Measurements from ENCODE around the gene HLF. TPM values are rescaled to one million over a fixed set of nuclear protein-coding genes. Genes with fewer than 3 reads are reported as not detected.

HLF gene
- total and polyA plus RNA-seq, 10 of the 15 experiments (the other 5 are each of a cell fraction or from before 2014, with no cell fraction given): 0.01 to 0.33 (median 0.20) TPM; not detected in 3

DNA sequence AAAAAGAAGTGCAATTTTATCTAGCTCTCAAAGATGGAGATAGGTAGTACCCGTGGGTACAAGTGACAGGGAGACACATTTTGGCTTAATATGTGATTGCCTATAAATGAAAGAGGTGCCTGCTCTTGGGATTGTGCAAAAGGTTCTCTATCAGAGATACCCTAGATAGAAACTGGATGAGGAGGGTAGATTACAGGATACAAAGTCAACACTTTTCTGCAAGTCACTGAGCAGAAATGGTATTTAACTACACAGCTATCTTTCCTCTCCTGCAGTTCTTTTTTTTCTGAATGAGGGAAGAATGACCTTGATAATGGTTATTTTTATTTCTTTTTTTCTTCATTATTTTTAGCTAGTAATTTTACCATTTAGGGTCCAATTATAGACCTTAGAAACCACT lies 89.2 kb downstream of the HLF start:
- ChIA-PET RAD21 (ENCODE audit: unreplicated experiment) (interaction anchor here (0.7 to 4.4 kb wide), 4 partner anchors 73 to 361 kb away, joined by 3 to 57 read pairs (median 5); partner anchors contain the start of gene SMIM36), CTCF (interaction anchor here (0.8 to 8.5 kb wide), 9 partner anchors 12 to 362 kb away, joined by 3 to 111 read pairs (median 3); partner anchors contain the start of gene SMIM36), POLR2A (no interaction called here), SMC1A (ENCODE audit: uncharacterized antibody, unreplicated experiment) (interaction anchor here (0.6 to 10.5 kb wide), 9 partner anchors 8 to 362 kb away, joined by 3 to 109 read pairs (median 4); partner anchors contain the start of gene SMIM36)
- Histone ChIP-seq H3K4me1 (ENCODE audit: control insufficient read depth, insufficient read depth, low read length) (no peaks in the 10 kb centered on the region), H3K4me3 (no peak overlapping the region), H3K4me2 (ENCODE audit: control insufficient read depth, insufficient read depth) (no peak overlapping the region), H3K9me3 (replicated peaks; ENCODE audit: control insufficient read depth, insufficient read depth, low read length) (no peaks in the 10 kb centered on the region), H3K36me3 (ENCODE audit: control insufficient read depth in 2 of 2, insufficient read depth in 2 of 2, low read length in 1 of 2) (no peaks in the 10 kb centered on the region), H3K9ac (ENCODE audit: control insufficient read depth, insufficient read depth, low read length) (no peak overlapping the region), H3K27me3 (replicated peaks in 1 of 2; ENCODE audit: control insufficient read depth in 2 of 2, insufficient read depth in 2 of 2, low read length in 1 of 2) (no peaks in the 10 kb centered on the region; a peak in 1 of 4 replicates), H2AFZ (ENCODE audit: control insufficient read depth, low read depth, low read length) (no peak overlapping the region), H3K79me2 (ENCODE audit: control insufficient read depth, insufficient read depth, low read length) (no peaks in the 10 kb centered on the region), H3K27ac (ENCODE audit: control insufficient read depth, insufficient read depth) (no peak overlapping the region), H4K20me1 (ENCODE audit: control insufficient read depth, insufficient read depth) (no peaks in the 10 kb centered on the region)
- no peak for ATAC-seq
- TF ChIP-seq JUND (IDR thresholded peaks at IDR 0.05; ENCODE audit: low read depth, low read length) (no peak), RBBP5 (conservative IDR thresholded peaks at IDR 0.05) (no peak), RAD51 (IDR thresholded peaks at IDR 0.05) (no peak), PAX5 (IDR thresholded peaks at IDR 0.05; ENCODE audit: borderline replicate concordance, low read depth, low read length) (no peak), TAF1 (IDR thresholded peaks at IDR 0.05; ENCODE audit: borderline replicate concordance, low read depth, low read length) (no peak), HCFC1 (IDR thresholded peaks at IDR 0.05; ENCODE audit: low read length) (no peak), STAT1 (conservative IDR thresholded peaks at IDR 0.05) (no peak), SUPT20H (IDR thresholded peaks at IDR 0.05; ENCODE audit: borderline replicate concordance, control insufficient read depth, low read depth, low read length) (no peak)
- TF ChIP-seq, protein P1, sequence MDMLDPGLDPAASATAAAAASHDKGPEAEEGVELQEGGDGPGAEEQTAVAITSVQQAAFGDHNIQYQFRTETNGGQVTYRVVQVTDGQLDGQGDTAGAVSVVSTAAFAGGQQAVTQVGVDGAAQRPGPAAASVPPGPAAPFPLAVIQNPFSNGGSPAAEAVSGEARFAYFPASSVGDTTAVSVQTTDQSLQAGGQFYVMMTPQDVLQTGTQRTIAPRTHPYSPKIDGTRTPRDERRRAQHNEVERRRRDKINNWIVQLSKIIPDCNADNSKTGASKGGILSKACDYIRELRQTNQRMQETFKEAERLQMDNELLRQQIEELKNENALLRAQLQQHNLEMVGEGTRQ (IDR thresholded peaks at IDR 0.05; ENCODE audit: borderline replicate concordance, low read depth, low read length): no peak
- BruUV-seq (replicated peaks): no TSS peak
- 0% methylated on average over 1 of the region's 1 CpG for WGBS (ENCODE audit: insufficient coverage, insufficient replicate concordance, low lambda C conversion rate, missing lambda C conversion rate)
- in situ Hi-C loops (cut with MboI) (loop anchor here (5.0 kb wide), 1 partner anchor 362 kb away; no protein-coding TSS in a partner anchor), intact Hi-C loops (cut with micrococcal nuclease; ENCODE audit: unreplicated experiment) (no loop called here)
- no peak for FAIRE-seq
- DNase-seq (ENCODE audit: low read depth, low spot score): no peak

Measured in GM12878 (cell line).